Activated CD8-positive, alpha-beta memory T cell treated with anti-CD3 and anti-CD28 coated beads for 36 hours (primary cell): Measurements from ENCODE around the gene HECW1. TPM values are rescaled to one million over a fixed set of nuclear protein-coding genes. Genes with fewer than 3 reads are reported as not detected.

Experiments used
- total RNA-seq, 2 experiments: library from RNA; stranded (reverse); gene quantifications; one replicate each; pipeline ENCODE4 v1.2.3, GENCODE V29; 2021

HECW1 gene
- total RNA-seq, 2 experiments from 2014 or later = not detected

Other genes with a start within 250 kb of the HECW1 start
- gene C7orf25, start 200.6 kb upstream of the HECW1 start, total RNA-seq = 1 to 10 TPM; 5.6 to 6.8 TPM
- 100 to 1,000 TPM; 185 to 191 TPM for gene PSMA2, start 180.5 kb upstream of the HECW1 start, total RNA-seq
- 10 to 100 TPM; 72.5 to 77.2 TPM for gene MRPL32, start 180.3 kb upstream of the HECW1 start, total RNA-seq